Embryonic facial prominence (tissue), 1 donor: ENCODE results near the gene GNB3.
A peak's percentile ranks its signal among the peaks of the same experiment; 100 is the strongest.
"Not testable (repeated sequence)": the region's sequence is repeated elsewhere in the genome, so short reads cannot be mapped to it uniquely, and the experiment has no call there.

Source experiments
- DNase-seq: peaks from one replicate; pipeline ENCODE4 v3.0.0-alpha.2; 2016; ENCODE audit errors: extremely low spot score

Gene GNB3

DNA sequence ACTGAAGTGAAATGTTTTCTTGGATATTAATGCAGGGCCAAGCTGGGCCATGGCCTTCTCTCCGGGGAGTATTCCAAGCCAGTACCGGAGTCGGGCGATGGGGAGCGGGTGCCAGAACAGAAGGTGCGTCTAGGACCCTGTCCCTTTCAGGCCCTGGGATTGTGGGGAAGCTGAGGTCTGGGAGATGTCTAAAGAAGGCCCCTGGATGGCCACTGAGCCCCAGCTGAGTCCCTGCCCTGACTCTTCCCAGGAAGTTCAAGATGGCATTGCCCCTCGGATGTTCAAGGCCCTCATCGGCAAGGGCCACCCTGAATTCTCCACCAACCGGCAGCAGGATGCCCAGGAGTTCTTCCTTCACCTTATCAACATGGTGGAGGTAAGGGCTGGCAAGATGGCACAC lies 19.4 kb downstream of the GNB3 start:
- DNase-seq: no peak

DNA sequence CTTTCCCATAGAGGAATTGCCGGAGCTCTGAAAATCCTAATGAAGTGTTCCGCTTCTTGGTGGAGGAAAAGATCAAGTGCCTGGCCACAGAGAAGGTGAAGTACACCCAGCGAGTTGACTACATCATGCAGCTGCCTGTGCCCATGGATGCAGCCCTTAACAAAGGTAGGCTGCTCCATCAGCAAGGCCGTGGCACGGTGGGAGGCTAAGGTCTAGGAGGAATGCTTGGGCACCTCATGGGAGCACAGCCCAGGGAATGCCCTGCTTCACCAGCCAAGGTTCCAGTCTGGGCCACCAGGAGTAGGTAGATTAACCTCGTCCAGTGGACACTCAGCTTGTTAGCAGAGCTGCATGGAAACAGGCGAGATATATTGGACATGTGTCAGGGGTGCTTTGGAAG lies 20.2 kb downstream of the GNB3 start:
- DNase-seq: no peak

DNA sequence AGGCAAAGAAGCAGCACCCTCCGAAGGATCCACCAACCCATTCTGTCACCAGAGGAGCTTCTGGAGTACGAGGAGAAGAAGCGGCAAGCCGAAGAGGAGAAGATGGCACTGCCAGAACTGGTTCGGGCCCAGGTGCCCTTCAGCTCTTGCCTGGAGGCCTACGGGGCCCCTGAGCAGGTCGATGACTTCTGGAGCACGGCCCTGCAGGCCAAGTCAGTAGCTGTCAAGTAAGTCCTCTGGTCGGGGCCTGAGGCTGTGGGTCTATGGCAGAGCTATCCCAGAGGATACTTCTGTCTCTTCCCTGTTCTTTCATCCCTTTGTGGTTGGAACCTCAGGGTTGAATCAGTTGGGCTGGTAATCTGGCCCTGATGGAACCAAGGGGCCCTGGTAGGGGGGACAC lies 20.7 kb downstream of the GNB3 start:
- no peak for DNase-seq

DNA sequence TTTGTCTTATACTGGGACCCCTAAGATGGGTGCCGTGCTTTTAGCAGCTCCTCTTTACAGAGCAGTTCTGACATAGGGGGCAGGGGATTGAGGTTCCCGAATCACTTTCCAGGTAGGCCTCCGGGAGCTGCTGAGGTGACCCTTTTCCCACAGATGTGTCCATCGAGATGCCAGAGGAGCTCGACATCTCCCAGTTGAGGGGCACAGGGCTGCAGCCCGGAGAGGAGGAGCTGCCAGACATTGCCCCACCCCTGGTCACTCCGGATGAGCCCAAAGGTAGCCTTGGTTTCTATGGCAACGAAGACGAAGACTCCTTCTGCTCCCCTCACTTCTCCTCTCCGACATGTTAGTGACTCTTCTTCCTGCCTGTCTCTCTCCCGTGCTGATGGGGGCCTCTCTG lies 22.3 kb downstream of the GNB3 start:
- DNase-seq: no peak

DNA sequence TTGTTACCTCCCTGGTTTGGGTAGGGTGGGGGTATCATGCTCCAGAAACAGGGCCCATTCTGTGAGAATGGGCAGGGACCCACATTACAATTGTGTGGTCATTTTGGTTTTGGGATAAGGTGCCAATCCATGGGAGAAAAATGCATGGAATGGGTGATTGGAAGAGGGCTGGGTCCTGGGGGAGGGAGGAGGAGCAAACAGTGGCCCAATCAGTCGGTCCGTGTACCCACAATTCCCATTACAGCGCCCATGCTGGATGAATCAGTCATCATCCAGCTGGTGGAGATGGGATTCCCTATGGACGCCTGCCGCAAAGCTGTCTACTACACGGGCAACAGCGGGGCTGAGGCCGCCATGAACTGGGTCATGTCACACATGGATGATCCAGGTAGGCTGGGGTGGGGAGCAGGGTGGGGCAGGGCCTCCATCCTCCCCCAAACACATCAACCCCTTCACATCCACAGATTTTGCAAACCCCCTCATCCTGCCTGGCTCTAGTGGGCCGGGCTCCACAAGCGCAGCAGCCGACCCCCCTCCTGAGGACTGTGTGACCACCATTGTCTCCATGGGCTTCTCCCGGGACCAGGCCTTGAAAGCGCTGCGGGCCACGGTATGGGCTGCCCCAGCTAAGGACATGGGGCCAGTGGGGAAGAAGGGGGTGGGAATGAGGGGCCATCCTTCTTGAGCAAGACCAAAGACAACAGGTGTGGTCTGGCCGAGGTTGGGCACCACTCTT lies 23.0 kb downstream of the GNB3 start:
- no peak for DNase-seq

DNA sequence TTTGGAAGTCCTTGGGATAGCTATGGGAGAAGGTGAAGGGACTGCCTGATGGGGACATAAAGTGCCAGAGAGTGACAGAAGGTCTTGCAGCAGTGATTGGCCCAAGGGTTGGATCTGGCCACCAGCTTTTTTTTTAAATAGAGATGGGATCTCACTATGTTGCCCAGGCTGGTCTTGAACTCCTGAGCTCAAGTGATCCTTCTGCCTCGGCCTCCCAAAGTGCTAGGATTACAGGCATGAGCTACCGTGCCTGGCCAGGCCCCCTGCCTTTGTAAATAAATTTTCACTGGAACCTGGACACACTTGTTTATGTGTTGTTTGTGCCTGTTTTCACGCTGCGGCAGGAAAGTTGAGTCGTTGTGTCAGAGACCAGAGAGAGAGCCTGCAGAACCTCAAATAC lies 24.6 kb downstream of the GNB3 start:
- not testable (repeated sequence) for DNase-seq

DNA sequence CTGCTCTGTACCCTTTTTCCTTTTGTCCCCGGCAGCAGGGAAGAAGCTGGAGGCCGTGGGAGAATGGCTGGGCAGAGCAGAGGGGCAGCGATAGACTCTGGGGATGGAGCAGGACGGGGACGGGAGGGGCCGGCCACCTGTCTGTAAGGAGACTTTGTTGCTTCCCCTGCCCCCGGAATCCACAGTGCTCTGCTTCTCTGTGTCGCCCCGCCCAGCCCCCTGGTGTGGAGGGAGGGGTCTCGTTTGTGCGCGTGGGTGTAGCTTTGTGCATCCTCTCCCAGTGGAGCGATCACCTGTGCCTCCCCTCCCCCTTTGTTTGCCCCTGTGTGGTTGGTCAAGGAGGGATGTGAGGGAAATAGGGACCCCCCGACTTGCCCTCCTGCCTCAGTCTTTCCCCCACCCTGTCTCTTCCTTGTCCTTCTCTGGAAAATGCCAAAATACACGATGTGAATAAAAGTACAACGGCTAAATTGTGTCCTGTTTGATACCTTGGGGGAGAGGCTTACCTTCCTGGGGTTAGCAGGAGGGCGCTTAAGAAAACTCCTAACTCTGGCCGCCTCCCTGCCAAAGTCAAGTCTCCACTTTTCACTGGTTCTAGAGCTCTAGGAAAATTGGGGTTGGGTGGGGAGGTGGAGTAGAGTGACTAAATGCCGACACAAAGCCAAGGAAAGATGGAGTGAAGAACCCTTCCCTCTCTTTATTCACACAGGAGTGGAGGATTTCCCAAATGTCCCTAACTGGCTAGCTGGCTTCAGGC lies 25.6 kb downstream of the GNB3 start:
- no peak for DNase-seq

DNA sequence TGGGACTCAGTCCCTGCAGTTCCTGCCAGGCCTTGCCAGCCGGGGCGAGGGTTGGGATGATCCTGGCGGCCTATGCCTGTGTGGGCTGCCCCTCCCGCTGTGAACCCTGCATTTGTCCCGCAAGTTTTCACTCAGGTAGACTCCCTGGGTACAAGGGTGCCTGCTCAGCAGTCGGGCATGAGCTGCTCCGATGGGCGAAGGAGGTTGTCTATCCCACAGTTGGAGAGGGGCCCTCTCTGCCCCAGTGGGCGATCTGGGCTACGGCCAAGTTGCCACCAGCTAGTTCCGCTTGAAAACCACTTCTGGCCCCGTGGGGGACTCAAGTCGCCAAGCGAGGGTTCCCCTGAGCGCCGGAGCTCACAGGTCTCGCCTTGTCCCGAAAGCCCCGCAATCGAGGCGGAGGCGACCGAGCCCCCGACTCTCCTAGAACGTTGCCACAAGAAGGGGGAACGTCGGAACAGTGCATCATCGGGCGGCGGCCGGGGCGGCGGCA lies 26.2 kb downstream of the GNB3 start:
- no peak for DNase-seq

DNA sequence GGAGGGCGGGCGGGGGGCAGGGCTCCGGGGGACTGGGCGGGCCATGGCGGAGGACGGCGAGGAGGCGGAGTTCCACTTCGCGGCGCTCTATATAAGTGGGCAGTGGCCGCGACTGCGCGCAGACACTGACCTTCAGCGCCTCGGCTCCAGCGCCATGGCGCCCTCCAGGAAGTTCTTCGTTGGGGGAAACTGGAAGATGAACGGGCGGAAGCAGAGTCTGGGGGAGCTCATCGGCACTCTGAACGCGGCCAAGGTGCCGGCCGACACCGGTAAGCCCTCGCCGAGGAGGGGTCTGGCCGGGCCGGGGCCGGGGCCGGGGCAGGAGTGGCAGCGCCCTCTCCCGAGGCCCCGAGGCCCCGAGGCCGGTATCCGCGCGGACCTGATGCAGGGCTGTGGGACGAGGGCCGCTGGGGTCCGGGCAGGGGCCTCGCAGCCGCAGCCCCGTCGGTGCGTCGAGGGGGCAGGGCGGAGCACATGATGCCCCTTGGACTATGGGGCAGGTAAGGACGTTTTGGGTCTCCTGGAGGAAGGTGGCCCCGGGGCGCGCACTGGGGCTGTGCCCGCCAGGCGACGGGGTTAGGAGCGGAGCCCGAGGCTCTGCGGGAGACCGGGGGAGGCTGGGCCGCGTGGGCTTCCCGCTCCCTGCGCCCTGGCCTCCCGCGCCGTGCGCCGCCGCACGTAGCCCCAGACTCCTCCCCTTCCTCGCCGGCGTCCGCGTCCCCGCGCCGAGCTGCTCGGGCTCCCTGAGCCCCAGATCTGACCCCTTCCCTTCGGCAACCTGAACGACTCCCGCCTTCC lies 26.9 kb downstream of the GNB3 start, which contains the start of gene TPI1:
TSS of gene TPI1 (plus strand) at position 119 of the 798 bp plus-strand sequence. CDS start at position 155, 36 bp downstream.
- DNase-seq: peak; percentile 64

DNA sequence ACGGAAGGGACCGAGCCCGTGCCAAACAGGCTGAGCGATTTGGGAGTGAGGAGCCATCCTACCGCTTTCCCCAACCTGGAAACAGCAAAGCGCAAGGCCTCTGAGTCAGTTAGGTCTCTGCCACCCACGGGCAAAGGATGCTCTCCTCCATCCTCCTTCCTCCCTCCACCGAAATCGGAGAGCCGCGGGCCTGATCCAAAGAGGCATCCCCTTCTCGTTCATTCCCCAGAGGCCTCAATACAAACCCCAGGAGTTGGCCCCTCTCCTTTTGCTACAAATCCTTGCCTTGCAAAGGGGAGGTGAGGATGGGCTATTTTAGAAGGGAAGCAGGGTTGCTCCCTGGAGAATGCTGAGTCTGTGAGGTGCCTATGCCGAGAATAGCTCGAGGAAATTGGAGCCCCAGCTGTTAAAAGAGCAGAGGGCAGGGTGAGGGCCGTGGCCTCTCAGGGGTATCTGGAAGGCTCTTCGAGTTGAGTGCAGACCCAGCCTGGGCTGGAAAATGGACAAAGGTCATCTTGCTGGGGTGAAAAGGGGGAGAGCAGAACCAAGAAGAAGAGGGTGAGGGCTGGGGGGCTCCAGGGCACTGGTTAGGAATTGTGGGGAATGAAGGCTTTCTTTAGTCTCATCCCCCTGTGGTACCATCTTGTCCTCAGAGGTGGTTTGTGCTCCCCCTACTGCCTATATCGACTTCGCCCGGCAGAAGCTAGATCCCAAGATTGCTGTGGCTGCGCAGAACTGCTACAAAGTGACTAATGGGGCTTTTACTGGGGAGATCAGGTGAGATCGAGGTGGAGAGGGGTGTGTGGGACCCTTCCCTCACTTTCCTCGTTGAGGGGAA lies 27.7 kb downstream of the GNB3 start:
- DNase-seq: no peak

DNA sequence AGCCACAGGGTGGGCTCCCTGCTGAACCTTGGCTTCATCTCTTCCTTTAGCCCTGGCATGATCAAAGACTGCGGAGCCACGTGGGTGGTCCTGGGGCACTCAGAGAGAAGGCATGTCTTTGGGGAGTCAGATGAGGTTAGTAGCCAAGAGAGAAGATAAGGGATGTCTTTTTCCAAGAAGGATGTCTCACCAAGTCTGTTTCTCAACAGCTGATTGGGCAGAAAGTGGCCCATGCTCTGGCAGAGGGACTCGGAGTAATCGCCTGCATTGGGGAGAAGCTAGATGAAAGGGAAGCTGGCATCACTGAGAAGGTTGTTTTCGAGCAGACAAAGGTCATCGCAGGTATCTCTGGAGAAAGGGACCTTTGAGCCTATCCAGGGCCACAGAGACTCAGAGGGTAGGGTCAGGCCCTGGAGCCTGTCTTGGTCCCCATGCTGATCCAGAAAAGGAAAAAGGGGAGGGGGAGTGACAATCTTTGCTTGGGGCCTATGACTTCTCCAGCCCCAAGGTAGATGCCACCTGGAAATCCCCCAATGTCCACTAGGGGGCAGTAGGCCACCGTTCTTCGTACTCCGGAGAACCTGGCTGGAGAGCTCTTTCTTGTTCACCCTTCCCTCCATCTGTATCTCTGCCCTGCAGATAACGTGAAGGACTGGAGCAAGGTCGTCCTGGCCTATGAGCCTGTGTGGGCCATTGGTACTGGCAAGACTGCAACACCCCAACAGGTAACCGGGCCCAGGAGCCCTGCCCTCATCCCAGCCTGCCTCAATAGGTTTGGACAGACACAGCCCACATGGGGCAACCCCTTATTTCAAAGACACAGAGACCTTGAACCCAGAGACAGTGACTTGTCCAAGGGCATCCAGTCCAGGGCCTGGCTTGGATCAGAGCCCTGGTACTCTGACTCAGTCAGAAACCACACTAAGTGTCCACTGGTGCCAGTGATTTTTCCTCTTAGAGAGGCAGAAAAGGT lies 28.6 kb downstream of the GNB3 start:
- DNase-seq: peak; percentile 61

DNA sequence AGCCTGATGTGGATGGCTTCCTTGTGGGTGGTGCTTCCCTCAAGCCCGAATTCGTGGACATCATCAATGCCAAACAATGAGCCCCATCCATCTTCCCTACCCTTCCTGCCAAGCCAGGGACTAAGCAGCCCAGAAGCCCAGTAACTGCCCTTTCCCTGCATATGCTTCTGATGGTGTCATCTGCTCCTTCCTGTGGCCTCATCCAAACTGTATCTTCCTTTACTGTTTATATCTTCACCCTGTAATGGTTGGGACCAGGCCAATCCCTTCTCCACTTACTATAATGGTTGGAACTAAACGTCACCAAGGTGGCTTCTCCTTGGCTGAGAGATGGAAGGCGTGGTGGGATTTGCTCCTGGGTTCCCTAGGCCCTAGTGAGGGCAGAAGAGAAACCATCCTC lies 29.6 kb downstream of the GNB3 start:
- not testable (repeated sequence) for DNase-seq

DNA sequence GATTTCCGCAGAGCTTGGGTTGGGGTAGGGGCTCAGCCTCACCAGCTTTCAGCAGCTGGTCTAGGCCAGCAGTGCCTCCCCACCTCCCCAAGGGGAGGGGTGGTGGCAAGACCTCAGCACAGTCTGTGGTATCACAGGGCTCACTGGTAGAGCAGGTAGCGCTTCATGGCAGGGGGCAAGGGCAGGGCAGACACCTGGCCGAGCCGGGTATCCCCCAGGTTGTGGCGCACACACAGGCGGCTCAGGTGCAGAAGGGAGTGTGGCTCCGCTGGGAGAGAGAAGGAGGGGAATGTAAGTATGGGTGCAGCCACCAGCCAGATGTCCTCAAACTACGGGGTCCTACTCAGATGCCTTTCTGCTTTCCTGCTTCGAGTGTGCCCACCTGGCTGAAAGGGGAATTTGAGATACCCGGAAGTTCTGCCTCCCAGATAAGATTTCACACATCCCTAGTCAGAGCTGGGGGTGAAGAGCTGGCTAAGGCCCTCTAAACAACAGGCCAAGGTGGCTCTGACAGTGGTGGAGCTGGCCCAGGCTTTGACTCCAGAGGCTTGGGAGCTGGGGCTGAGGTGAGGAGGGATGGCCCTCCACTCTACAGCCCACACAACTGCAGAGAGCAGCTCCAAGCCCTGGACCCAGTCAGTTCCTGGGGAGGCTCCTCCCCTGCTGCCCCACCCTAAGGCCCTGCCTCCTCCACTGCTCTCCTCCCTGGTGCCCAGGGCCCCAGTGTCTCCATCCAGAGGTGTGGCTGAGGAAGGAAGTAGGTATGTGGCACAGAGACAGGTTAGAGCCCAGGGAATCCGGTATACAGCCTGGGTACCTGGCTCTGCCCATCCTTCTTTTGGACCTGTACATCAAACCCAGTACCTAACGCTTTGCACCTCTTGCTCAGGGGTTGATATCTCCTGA lies 30.6 kb downstream of the GNB3 start:
- no peak for DNase-seq

DNA sequence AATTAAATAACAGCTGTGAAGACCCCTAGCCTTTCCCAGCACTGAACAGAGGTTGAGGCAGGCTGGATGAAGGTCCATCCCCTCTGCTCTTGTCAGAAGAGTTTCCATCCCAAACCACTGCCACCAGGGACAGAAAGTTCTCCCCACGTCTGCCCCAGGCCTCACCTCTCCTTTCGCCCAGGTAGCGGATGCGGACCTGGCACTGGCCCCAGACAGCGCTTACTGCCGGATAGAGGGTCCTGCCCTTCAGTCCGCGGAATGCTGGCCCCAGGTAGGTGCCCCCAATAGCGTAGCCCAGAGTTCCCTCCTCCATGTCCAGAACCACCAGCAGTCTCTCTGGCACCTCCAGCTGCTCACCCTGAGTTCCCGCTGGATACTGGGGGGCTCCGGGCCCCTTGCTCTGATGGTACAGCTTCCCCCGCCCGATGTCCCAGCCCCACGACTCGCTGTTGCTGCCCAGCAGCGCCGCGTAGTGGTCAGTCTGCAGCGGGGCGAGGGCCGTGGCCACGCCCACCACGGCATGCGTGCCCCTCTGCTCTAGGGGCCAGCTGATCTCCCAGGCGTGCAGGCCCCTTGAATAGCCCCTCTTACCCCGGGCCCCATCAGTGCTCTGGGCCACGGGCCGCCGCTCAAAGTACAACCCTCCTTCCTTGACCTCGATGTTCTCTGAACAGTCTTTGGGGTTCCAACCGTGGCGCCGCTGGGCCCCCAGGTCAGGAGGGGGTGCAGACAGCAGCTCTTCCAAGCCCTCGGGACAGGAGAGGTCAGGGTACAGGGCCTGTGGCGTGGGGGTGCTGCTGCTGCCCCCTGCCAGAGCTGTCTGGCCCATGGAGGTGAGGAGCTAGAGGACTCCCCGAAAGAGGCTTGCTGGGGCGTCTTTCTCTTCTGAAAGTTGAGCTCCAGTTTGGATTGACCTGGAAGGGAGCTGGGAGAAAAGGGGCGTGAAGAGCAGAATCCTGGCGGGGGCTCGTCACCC lies 31.6 kb downstream of the GNB3 start:
- DNase-seq: no peak

DNA sequence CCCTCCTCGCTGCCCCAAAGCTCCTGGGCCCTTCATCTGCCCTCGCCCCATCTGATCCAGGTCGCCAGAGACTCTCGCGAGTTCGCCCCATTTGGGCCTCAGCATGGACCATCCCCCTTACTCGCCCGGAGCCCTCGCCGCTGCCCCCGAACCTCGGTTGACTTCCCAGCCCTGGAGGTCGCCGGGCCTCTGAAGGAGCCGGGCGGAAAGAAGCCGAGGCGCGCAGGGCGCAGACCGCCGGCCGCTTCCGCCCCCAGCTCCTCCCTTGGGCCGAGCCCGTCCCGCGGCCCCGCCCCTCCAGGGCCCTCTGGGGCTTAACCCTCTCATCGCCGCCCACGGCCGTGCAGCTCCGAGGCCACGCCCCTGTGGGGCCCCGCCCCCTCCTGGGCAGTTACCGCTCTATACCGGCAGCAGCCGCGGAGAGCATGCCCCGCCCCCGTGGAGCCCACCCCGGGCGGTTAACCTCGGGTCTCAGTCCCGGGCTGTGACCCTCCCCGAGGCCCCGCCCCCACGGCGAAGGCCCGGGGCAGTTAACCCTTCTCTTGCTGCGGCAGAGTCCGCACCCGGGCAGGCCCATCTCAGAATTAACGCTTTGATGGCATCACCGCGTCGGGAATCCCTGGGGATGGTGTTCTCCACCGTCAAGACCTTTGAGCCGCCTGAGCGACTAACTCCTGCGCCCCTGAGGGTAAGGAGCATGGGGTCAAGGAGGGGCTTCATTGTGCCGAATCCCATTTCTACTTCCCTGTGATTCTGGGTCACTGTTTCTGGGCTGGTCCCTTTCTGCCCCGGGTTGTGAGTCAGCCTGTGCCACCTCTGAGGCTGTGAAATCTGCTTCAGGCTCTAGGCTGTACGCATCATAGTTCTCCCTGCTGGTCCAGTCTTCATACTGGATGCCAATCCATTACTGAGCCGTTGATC lies 32.6 kb downstream of the GNB3 start, which contains the start of gene SPSB2:
TSS of gene SPSB2 (minus strand) at position 210 of the 921 bp plus-strand sequence. CDS start 402 bp downstream, outside the sequence.
- DNase-seq: peak; percentile 70

DNA sequence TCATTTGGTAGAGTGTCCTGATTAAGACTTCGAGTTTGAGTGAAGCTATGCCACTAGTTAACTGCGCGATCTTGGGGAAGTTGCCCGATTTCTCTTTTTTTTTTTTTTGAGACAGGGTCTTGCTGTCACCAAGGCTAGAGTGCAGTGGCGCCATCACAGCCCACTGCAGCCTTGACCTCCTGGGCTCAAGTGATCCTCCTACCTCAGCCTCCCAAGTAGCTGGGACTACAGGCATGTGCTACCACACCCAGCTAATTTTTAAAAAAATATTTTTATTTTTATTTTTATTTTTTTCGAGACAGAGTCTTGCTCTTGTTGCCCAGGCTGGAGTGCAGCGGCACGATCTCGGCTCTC lies 33.3 kb downstream of the GNB3 start:
- DNase-seq: not testable (repeated sequence)

DNA sequence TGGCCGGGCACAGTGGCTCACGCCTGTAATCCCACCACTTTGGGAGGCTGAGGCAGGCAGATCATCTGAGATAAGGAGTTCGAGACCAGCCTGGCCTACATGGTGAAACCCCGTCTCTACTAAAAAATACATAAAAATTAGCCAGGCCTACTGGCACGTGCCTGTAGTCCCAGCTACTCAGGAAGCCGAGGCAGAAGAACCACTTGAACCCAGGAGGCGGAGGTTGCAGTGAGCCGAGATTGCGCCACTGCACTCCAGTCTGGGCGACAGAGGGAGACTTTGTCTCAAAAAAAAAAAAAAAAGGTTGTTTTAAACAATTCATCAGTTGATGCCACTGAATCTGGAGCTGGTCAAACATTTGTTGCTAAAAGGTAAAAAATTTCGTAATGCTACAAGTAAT lies 39.1 kb downstream of the GNB3 start:
- DNase-seq: not testable (repeated sequence)
